NCI-H128 (cell line): Measurements from ENCODE around the gene NLRC3.

ENCODE experiments used
- DNase-seq: peaks from one replicate; lab custom pipeline; 2025; ENCODE audit not compliant: unreplicated experiment; lab: John Stamatoyannopoulos, UW

NLRC3 gene

GRCh38 chr16:3597676-3598075 is 20.5 kb upstream of the NLRC3 start:
- DNase-seq = no peak

GRCh38 chr16:3597226-3597625 is 20.0 kb upstream of the NLRC3 start:
- no peak for DNase-seq

GRCh38 chr16:3596101-3596861 is 19.1 kb upstream of the NLRC3 start:
- DNase-seq = no peak

DNA sequence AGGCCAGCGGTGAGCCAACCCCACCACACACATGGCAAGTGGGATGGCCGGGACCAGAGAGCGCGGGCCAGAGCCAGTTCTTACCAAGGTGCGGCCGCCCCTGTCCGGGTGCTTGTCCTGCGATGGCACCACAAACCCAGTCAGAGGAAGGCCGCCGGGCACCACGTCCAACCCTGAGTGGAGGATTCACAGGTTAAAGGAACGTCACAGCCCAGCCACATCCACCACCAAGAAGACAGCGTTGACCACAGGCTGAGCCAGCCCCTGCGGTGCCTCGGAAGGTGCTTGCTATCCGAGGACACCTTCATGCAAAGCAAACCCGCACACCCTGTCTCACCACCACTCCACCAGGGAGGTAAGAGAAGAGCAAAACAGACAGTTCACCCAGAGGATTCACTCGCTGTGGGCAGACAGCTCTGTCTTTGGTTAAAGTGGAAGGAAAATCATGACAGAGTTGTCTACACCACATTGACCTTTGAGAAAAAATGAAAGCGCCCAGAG is 18.4 kb upstream of the NLRC3 start:
- no peak for DNase-seq

GRCh38 chr16:3595110-3595486 is 17.9 kb upstream of the NLRC3 start:
- no peak for DNase-seq

GRCh38 chr16:3594316-3595109 is 17.3 kb upstream of the NLRC3 start:
- no peak for DNase-seq

DNA sequence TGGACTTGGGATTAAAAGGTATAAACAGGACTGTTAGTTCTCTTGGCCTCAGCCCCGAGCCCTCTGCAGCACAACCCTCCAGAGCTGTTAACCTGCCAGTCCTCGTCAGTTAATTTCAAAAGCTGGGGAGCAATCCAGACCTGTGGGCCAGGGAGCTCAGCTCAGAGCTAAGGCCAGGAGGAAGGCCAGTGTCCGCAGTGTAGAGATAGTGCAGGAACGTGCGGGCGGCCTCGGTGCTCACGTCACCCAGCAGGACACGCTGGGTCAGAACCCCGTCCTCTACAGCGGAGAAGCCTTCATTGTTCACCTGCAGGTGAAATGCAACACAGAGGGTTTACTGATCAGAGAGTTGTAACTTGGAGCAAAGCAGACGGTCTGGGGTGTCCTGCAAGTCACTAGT is 15.4 kb upstream of the NLRC3 start:
- no peak for DNase-seq

DNA sequence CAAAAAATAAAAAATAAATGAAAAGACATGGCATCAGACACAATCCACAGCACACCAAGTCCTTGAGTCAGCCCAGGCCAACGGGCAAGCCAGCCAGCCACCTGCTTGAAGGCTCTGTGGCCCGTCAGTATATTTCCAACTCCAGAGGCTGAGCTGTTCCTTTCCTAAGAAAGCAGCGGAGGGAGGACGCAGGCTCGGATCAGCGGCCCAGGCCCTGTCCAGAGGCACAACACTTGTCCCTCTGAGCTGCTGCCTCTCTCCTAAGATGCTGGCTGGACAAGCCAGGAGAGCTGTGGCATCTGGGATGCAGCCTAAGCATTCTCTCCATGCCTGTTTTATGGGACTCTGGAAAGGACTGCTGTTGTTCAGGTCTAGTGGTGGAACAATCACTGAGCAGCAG is 14.8 kb upstream of the NLRC3 start:
- DNase-seq = no peak

GRCh38 chr16:3591436-3591803 is 14.2 kb upstream of the NLRC3 start:
- no peak for DNase-seq

DNA sequence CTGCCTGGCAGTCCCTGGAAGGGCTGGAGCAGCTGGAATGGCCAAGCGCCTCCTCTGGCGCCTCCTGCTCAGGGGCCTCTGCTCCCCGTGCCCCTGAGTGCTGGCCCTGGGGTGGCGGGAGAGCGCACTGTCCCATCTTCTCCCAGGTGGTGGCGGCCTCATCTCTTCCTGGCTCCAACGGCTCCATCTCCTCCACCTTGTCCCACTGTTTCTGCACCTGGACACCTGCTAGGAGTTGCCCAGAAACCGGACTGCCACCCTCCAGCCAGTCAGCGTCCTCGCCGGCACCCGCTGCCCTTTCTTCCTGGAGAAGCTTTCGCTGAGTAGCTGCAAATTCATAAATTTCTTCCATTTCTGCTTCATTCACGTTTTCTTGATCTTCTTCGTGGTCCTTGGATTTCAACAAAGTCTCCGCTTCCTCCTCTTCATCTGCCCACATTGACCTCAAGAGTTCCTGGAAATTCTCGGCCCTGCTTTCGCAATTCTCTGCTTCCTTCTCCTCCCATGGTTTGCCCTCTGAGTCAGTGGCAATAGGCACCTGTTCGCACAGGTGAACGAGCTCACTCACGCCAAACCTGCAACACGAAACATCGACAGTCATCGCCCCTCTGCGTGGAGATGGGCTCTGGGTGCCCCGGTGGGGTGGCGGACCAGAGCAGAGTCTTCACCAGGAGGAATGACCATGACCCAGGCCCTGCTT is 13.7 kb upstream of the NLRC3 start:
- DNase-seq = no peak

DNA sequence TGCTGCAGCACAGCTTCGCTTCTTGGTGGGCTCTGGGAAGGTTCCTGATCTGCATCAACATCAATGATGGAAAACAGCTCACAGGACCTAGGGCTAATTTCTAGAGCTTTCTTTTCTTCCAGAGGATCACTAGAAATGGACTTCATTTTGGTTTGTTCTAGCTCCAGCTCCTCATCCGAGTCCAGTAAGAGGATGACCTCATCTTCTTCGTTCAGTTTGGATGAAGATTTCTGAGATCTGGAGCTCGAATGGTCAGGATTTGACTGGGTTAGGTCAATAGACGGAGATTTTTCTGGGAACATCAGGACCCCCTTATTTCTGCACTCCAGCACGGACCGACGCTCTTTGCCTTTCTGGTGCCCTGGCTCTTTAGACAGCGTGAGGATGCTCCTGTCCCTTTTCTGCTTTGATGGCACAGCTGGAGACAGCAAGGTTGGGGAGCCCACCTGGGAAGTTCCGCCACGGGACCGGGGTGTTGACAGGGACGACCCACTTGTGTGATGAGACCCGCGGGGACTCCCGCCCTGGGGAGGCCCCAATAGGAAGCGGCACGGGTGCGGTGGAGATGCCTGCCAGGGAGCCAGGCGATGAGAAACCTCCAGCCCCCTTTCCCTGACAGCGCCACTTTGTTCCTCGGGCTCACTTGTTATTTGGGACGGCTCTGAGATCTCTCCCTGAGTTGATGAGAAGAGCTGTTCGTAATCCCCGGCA is 12.9 kb upstream of the NLRC3 start:
- DNase-seq = no peak

DNA sequence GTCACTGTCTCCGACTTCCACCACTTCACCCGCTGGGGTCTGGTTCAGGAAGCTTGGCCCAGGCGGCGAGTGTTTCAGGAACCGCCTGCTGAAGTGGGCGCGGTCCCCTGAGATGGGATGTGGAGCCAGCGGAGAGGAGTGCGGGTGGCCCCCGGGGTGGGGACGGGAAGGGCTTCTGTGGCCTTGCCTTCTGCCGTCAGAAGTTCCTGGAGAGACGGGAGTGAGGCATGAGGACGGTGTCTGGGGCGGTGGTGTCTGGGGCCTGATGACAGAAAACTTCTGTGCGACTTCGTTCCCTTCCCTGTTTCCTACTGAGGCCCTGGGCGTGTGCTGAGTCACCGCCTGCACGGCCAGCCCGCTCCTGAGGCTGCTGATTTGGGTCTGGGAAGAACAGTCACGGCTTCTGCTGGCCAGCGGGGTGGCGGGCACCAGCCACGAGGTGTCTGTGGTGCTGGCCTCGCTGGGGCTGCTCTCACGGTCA is 12.3 kb upstream of the NLRC3 start:
- DNase-seq = no peak

GRCh38 chr16:3589001-3589400 is 11.8 kb upstream of the NLRC3 start:
- DNase-seq = no peak

DNA sequence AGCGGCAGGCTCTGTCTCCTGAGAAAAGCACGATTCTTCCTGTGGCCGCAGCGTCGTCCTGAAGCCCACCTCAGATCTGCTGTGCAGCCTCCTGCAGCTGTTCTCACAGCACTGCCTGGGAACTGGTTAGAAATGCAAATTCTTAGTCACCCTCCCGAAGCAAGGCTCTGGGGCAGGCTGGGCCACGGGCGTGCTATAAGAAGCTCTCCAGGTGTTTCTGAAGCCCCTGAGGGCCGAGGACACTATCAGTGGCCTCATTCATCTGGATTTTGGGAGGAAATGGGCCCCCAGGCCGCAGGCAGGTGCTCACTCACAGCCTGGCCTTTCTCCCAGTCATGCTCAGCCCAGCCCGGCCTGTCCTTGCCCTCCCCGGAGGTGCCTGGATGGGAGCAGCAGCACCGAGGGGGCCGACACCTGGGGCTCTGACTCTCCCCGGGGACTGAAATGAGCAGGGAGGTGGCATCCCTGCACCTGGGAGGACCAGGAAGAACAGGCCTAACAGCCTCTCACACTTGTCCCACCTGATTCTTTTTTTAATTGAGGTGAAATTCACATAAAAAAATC is 10.4 kb upstream of the NLRC3 start:
- no peak for DNase-seq

GRCh38 chr16:3584412-3584811 is 7.2 kb upstream of the NLRC3 start:
- no peak for DNase-seq

DNA sequence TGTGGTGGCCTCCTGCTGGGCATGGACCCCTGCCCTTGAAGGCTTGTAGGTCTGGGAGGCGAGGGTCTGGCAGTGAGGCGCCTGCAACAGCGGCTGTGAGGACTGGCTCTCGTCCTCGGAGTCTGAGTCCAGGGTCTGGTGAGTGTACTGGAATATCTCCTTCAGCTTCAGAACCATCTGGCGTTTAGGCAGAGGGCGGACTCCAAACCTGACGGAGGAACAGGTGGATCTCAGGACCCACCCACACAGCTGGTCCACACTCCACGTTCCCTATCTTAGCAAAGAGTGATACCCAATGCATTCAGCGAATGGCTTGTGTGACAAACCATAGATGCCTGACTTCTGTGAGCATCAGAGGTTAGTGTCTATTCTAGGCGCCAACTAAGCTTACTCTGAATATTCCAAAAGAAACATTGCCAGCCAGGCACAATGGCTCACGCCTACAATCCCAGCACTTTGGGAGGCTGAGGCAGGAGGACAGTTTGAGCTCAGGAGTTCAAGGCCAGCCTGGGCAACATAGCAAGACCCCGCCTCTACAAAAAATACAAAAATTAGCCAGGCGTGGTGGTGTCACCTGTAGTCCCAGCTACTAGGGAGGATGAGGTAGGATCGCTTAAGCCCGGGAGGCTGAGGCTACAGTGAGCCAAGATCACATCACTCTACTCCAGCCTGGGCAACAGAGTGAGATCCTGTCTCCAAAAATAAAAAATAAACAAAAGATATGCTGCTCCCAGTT is 6.3 kb upstream of the NLRC3 start:
- DNase-seq = no peak

GRCh38 chr16:3582276-3583165 is 5.3 kb upstream of the NLRC3 start:
- DNase-seq = no peak

- DNase-seq = no peak
Observed at GRCh38 chr16:3581392-3581791, 4.2 kb upstream of the NLRC3 start.

- no peak for DNase-seq
Observed at GRCh38 chr16:3580686-3581085, 3.5 kb upstream of the NLRC3 start.
